HG02571 (cell line): Measurements from ENCODE around the gene GNLY.

Experiments used
- ATAC-seq: cut with Tn5 transposase; IDR thresholded peaks from one replicate; pipeline ENCODE4 v1.9.1; 2021; ENCODE audit warnings: mild to moderate bottlenecking, moderate library complexity; ENCODE audit not compliant: unreplicated experiment

The GNLY gene

DNA sequence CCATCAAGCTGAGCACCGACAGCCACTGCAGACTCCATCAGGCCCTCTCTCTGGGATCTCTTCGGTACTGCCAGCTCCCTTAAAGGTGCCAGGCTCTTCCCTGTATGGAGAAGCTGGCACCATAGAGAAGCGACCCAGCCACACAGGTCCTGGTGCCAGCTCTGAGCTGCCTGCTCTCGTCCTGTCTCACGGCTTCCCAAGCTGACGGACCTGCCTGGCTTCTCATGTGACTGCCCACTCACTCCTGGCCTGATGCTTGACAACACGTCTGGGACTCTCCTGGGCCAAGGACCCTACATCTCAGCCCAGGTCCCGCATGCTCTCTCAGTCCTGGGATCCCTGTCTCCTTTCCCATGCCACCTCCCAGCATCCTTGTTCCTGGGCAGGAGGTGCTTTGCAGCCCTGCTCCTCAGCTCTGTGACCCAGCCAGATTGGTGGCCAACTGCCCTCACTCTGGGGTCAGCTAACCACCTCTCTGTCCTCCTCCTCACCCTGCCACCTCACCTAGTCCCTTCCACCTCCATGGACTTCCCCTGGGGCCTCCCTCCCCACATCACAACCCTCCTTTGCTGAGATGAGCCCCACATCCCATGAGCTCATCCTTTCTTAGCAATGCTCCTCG, 47.2 kb downstream of the GNLY start:
- no peak for ATAC-seq

GRCh38 chr2:85741833-85742455, 47.8 kb downstream of the GNLY start:
- ATAC-seq, result no peak

- ATAC-seq, result no peak
These were observed 49.3 kb downstream of the GNLY start for GRCh38 chr2:85743304-85743978.

- ATAC-seq, result no peak
These were observed 49.9 kb downstream of the GNLY start for GRCh38 chr2:85744055-85744454.

DNA sequence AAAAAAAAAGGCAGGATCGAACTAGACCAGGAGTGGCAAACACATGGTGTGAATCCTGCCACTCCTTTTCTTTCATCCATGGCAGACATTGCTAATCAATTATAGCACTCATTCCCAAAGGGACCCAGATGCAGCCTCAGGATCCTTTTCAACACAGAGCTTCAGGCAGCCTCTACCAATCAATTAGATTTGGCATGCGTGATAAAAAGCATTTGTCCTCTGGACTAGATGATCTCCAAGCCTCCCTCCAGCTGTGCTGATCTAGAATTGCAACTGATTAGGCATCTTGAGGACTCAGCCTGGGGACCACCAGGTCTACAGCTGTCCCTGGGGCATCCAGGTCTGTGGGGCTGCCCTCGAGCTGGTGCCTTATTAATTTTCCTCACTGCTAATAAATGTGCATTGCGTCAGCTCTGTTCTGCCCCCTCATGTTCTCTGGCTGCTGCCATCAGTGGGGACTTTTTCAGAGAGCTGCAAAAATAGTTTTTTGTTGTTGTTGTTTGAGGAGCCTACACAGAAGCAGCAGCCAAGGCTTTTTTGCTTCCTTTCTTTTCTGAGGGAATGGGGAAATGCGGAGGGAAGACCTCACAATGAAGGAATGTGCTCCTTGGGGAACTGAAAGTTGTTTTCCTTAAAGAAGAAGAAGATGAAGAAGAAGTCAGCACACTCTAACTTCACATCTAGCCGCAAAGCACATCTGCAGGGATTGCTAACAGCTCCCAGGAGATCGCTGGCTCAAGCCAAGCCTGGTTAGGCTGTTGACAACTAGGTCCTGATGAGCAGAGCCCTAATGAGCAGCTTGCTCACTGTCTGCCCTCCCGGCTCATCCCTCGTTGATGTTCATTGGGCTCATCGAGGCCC, 50.8 kb downstream of the GNLY start:
- ATAC-seq, result no peak

GRCh38 chr2:85745619-85746018, 51.5 kb downstream of the GNLY start:
- no peak for ATAC-seq

DNA sequence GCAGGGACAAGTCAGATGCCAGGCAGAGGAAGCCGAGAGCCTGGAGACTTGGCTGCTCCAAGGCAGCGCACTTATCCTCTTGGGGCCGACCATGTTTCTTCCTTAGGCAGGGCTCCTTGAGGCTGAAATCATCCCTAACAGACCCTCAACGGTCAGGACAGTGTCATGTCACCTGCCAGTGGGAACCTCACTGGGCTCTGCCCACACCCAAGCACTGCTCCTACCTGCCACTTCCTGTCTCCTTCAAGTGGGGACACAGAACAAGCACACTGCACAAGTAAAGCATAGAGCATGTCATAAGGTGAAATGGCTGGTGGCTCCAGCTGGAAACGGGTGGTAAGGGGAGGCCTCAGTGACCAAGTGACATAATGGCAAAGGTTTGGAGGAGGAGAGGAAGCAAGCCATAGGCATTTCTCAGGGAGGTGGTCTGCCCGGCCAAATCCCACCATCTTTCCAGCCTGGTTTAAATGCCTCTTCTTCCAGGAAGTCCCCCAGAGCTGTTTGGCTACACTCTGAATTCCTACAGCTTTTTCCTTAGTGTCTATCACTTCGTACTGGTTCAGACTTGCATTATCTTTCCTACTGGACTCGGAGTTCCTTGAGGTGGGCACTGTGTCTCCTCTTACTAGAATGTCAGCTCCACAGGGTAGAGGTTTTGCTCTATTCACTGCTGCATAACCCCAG, 52.3 kb downstream of the GNLY start:
- ATAC-seq, result no peak

- no peak for ATAC-seq
These were observed 53.3 kb downstream of the GNLY start for GRCh38 chr2:85747441-85747840.

DNA sequence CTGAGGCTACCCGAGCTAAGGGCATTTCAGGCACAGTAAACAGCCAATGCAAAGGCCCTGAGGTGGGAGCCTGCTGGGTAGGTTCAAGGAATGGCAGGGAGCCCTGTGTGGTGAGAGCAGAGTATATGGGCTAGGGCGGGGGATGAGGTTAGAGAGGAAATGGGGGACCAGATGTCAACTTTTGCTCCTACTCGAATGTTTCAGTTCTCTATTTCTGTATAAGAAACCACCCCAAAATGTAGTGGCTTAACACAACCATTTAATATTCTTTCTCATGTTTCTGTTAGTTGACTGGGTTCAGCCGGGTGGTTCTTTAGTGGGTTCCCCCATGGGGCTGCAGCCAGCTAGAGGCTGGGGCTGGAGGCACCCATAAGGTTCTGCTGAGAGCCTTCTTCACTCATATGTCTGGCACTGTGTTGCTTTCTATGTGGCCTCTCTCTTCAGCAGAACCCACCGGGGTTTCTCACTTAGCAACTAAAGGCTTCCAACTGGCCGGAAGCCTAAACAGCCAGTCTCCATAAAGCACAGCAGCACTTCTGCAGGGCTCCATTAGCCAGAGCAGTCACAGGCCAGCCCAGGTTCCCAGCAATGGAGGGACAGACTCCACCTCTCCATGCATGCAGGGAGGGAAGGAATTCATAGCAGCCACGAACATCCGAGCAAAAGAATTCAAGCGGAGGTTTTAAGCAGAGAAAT, 54.0 kb downstream of the GNLY start:
- ATAC-seq, result no peak
